Right lobe of liver (tissue), 4 donors: ENCODE results near the gene WDR1.

Source experiments
- POLR2A ChIP-seq: fragments of 450-650 bp; IDR thresholded peaks from one replicate; pipeline ENCODE4 v1.6.1; 2017; ENCODE audit warnings: antibody characterized with exemption, mild to moderate bottlenecking
- TF ChIP-seq, protein P1 (sequence below), 4 donors: fragments of 200-600 bp in 3 of 4; fragments of 450-650 bp in 1 of 4; IDR thresholded peaks; one replicate each; pipeline versions ENCODE4 v1.5.1 to v1.8.0; 2016 to 2022; ENCODE audit warnings: antibody characterized with exemption in 4 of 4, mild to moderate bottlenecking in 2 of 4
- donor health status: DM: no; HTN: no; CAD: no.
- donor health status: DM: no; HTN: no; CAD: no.
- donor health status: DM: no; HTN: yes; CAD: no.

- TF ChIP-seq, protein P1, sequence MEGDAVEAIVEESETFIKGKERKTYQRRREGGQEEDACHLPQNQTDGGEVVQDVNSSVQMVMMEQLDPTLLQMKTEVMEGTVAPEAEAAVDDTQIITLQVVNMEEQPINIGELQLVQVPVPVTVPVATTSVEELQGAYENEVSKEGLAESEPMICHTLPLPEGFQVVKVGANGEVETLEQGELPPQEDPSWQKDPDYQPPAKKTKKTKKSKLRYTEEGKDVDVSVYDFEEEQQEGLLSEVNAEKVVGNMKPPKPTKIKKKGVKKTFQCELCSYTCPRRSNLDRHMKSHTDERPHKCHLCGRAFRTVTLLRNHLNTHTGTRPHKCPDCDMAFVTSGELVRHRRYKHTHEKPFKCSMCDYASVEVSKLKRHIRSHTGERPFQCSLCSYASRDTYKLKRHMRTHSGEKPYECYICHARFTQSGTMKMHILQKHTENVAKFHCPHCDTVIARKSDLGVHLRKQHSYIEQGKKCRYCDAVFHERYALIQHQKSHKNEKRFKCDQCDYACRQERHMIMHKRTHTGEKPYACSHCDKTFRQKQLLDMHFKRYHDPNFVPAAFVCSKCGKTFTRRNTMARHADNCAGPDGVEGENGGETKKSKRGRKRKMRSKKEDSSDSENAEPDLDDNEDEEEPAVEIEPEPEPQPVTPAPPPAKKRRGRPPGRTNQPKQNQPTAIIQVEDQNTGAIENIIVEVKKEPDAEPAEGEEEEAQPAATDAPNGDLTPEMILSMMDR (IDR thresholded peaks at IDR 0.05), result no peak
- no peak for TF ChIP-seq POLR2A
Observed at GRCh38 chr4:10082459-10083272, 33.9 kb downstream of the WDR1 start.
